ENCODE results near the gene GPR158.

Gene GPR158, protein sequence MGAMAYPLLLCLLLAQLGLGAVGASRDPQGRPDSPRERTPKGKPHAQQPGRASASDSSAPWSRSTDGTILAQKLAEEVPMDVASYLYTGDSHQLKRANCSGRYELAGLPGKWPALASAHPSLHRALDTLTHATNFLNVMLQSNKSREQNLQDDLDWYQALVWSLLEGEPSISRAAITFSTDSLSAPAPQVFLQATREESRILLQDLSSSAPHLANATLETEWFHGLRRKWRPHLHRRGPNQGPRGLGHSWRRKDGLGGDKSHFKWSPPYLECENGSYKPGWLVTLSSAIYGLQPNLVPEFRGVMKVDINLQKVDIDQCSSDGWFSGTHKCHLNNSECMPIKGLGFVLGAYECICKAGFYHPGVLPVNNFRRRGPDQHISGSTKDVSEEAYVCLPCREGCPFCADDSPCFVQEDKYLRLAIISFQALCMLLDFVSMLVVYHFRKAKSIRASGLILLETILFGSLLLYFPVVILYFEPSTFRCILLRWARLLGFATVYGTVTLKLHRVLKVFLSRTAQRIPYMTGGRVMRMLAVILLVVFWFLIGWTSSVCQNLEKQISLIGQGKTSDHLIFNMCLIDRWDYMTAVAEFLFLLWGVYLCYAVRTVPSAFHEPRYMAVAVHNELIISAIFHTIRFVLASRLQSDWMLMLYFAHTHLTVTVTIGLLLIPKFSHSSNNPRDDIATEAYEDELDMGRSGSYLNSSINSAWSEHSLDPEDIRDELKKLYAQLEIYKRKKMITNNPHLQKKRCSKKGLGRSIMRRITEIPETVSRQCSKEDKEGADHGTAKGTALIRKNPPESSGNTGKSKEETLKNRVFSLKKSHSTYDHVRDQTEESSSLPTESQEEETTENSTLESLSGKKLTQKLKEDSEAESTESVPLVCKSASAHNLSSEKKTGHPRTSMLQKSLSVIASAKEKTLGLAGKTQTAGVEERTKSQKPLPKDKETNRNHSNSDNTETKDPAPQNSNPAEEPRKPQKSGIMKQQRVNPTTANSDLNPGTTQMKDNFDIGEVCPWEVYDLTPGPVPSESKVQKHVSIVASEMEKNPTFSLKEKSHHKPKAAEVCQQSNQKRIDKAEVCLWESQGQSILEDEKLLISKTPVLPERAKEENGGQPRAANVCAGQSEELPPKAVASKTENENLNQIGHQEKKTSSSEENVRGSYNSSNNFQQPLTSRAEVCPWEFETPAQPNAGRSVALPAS (N-terminal part only)

GRCh38 chr10:25174461-25175230 lies at the start of gene GPR158:
Gene GPR158, plus strand, starts transcription at chr10:25175001. Its CDS starts 420 bp downstream, at chr10:25175421.
- TF ChIP-seq CTCF (IDR thresholded peaks at IDR 0.05; ENCODE audit: low read depth, low read length), result no peak
- H3K4me3 ChIP-seq (ENCODE audit: low read depth, low read length), result peak within 1 kb of the TSS; percentile 42

- no peak overlapping the region for H3K4me3 ChIP-seq (ENCODE audit: low read depth, low read length)
- no peak for TF ChIP-seq CTCF (IDR thresholded peaks at IDR 0.05; ENCODE audit: low read depth, low read length)
Measured at GRCh38 chr10:25125201-25125611, 49.6 kb upstream of the GPR158 start.

- H3K4me3 ChIP-seq (ENCODE audit: low read depth, low read length), result no peak overlapping the region
- TF ChIP-seq CTCF (IDR thresholded peaks at IDR 0.05; ENCODE audit: low read depth, low read length), result no peak
Measured at GRCh38 chr10:25129592-25129991, 45.2 kb upstream of the GPR158 start.

DNA sequence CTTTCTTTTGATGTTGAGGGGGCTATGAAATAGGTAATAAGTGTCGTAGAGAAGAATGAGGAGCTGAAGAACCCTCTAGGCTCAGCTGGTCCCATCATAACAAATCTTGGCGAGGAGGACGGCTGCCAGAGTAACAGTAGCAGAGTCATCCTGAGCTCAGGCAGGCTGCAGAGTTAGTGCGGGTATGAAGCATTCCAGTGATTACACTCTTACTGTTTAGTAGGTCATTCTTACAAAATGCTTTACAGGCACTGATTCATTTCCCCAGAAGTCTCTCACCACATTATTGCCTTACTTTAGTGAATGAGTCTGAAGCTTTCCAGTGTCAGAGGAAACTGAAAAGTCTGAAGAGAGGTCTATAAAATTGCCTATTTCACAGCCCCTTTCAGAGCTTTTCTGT lies 43.9 kb upstream of the GPR158 start:
- no peak for TF ChIP-seq CTCF (IDR thresholded peaks at IDR 0.05; ENCODE audit: low read depth, low read length)
- H3K4me3 ChIP-seq (ENCODE audit: low read depth, low read length), result no peak overlapping the region

DNA sequence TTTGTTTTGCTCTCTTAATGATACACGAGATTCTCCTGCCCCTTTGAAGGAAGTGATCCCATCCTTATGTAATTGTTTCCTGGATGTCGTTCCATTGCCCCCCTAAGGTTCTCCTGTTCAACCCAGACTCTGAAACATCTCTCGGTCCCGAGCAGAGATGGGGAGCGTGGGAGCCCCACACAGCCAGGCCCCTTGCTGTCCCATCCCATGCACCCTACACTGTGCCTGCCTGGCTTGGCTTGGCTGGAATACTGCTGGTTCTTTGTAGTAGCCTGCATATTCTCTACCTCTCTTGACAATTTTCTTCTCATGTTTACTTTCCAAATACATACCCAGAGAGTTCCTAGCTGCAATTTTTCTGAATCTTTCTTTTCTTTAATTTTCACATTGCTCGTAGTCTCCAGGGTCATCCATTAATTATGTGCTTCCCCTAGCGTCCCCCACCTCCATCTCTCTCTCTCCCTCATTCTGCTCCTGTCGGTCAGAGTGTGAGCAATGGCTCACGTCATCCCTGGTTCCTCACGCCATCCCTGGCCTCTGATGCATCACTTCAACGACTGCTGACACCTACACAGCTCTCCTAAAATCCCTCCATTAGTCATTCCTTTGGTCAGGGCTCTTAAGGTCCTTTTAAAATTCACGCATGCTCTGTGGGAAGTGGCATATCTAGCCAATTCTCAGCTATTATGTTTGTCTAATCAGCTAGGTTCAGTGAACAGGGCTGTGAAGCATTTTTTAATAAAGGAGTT lies 32.5 kb upstream of the GPR158 start:
- H3K4me3 ChIP-seq (ENCODE audit: low read depth, low read length), result no peak overlapping the region
- no peak for TF ChIP-seq CTCF (IDR thresholded peaks at IDR 0.05; ENCODE audit: low read depth, low read length)

GRCh38 chr10:25157650-25158049 lies 17.2 kb upstream of the GPR158 start:
- no peak overlapping the region for H3K4me3 ChIP-seq (ENCODE audit: low read depth, low read length)
- TF ChIP-seq CTCF (IDR thresholded peaks at IDR 0.05; ENCODE audit: low read depth, low read length), result no peak
